ENCODE data around the gene SHISAL1.

Gene SHISAL1

GRCh38 chr22:44280665-44281188, 32.0 kb downstream of the SHISAL1 start (continued):
- TF ChIP-seq, protein P1, sequence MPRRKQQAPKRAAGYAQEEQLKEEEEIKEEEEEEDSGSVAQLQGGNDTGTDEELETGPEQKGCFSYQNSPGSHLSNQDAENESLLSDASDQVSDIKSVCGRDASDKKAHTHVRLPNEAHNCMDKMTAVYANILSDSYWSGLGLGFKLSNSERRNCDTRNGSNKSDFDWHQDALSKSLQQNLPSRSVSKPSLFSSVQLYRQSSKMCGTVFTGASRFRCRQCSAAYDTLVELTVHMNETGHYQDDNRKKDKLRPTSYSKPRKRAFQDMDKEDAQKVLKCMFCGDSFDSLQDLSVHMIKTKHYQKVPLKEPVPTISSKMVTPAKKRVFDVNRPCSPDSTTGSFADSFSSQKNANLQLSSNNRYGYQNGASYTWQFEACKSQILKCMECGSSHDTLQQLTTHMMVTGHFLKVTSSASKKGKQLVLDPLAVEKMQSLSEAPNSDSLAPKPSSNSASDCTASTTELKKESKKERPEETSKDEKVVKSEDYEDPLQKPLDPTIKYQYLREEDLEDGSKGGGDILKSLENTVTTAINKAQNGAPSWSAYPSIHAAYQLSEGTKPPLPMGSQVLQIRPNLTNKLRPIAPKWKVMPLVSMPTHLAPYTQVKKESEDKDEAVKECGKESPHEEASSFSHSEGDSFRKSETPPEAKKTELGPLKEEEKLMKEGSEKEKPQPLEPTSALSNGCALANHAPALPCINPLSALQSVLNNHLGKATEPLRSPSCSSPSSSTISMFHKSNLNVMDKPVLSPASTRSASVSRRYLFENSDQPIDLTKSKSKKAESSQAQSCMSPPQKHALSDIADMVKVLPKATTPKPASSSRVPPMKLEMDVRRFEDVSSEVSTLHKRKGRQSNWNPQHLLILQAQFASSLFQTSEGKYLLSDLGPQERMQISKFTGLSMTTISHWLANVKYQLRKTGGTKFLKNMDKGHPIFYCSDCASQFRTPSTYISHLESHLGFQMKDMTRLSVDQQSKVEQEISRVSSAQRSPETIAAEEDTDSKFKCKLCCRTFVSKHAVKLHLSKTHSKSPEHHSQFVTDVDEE (CRISPR knock-in tag; IDR thresholded peaks at IDR 0.05): no peak
- TF ChIP-seq ESRRG (CRISPR knock-in tag; IDR thresholded peaks at IDR 0.05) (no peak), GLIS3 (CRISPR knock-in tag; IDR thresholded peaks at IDR 0.05) (no peak), RARB (CRISPR knock-in tag; IDR thresholded peaks at IDR 0.05) (no peak), PPARA (CRISPR knock-in tag; IDR thresholded peaks at IDR 0.05; ENCODE audit: borderline replicate concordance) (no peak)

DNA sequence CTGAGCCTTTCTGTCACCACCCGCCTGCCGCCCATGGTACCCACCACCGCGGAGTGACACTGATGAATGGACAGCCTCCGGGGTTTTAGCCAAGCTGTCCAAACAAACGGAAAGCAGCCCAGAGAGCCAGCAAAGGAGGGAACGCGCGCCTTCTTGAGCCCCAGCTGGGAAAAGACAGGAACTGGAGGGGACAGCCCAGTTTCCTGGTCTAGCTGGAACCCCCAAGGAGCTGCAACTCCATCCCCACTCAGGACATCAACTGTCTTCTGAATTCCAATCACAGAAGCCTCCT, 33.7 kb downstream of the SHISAL1 start:
- no peak for TF ChIP-seq ZC3H10 (CRISPR knock-in tag; IDR thresholded peaks at IDR 0.05)
- TF ChIP-seq GLIS3 (CRISPR knock-in tag; IDR thresholded peaks at IDR 0.05): no peak
- TF ChIP-seq, protein P2, sequence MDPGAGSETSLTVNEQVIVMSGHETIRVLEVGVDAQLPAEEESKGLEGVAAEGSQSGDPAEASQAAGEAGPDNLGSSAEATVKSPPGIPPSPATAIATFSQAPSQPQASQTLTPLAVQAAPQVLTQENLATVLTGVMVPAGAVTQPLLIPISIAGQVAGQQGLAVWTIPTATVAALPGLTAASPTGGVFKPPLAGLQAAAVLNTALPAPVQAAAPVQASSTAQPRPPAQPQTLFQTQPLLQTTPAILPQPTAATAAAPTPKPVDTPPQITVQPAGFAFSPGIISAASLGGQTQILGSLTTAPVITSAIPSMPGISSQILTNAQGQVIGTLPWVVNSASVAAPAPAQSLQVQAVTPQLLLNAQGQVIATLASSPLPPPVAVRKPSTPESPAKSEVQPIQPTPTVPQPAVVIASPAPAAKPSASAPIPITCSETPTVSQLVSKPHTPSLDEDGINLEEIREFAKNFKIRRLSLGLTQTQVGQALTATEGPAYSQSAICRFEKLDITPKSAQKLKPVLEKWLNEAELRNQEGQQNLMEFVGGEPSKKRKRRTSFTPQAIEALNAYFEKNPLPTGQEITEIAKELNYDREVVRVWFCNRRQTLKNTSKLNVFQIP (CRISPR knock-in tag; IDR thresholded peaks at IDR 0.05; ENCODE audit: borderline replicate concordance, low read depth): no peak
- TF ChIP-seq SNAI2 (CRISPR knock-in tag; IDR thresholded peaks at IDR 0.05): no peak
- no peak for TF ChIP-seq TCF4 (CRISPR knock-in tag; IDR thresholded peaks at IDR 0.05; ENCODE audit: borderline replicate concordance)
- TF ChIP-seq ESRRG (CRISPR knock-in tag; IDR thresholded peaks at IDR 0.05): no peak
- TF ChIP-seq ZNF70 (CRISPR knock-in tag; IDR thresholded peaks at IDR 0.05): no peak
- no peak for ATAC-seq

- ATAC-seq: no peak; the same call in 2 of the 3 replicates
- TF ChIP-seq ESRRG (CRISPR knock-in tag; IDR thresholded peaks at IDR 0.05) (no peak), SNAI2 (CRISPR knock-in tag; IDR thresholded peaks at IDR 0.05) (no peak), ZNF8 (CRISPR knock-in tag; IDR thresholded peaks at IDR 0.05) (no peak), ISL1 (CRISPR knock-in tag; IDR thresholded peaks at IDR 0.05) (no peak), CREB5 (CRISPR knock-in tag; IDR thresholded peaks at IDR 0.05; ENCODE audit: low read depth) (no peak), GLIS3 (CRISPR knock-in tag; IDR thresholded peaks at IDR 0.05) (no peak)
- TF ChIP-seq, protein P2 (CRISPR knock-in tag; IDR thresholded peaks at IDR 0.05; ENCODE audit: borderline replicate concordance, low read depth): no peak
These were observed 34.3 kb downstream of the SHISAL1 start for GRCh38 chr22:44278243-44279068.

GRCh38 chr22:44277386-44278135, 35.2 kb downstream of the SHISAL1 start:
- no peak for ATAC-seq
- TF ChIP-seq OSR1 (CRISPR knock-in tag; IDR thresholded peaks at IDR 0.05) (no peak), TOX (CRISPR knock-in tag; IDR thresholded peaks at IDR 0.05; ENCODE audit: borderline replicate concordance) (no peak), BACH2 (CRISPR knock-in tag; IDR thresholded peaks at IDR 0.05; ENCODE audit: borderline replicate concordance) (no peak), ARNTL (CRISPR knock-in tag; IDR thresholded peaks at IDR 0.05; ENCODE audit: borderline replicate concordance, low read depth) (no peak), ZNF70 (CRISPR knock-in tag; IDR thresholded peaks at IDR 0.05) (no peak), ZC3H10 (CRISPR knock-in tag; IDR thresholded peaks at IDR 0.05) (no peak), SNAI2 (CRISPR knock-in tag; IDR thresholded peaks at IDR 0.05) (no peak), PPARA (CRISPR knock-in tag; IDR thresholded peaks at IDR 0.05; ENCODE audit: borderline replicate concordance) (no peak), CSDC2 (CRISPR knock-in tag; IDR thresholded peaks at IDR 0.05) (no peak), CREB5 (CRISPR knock-in tag; IDR thresholded peaks at IDR 0.05; ENCODE audit: low read depth) (no peak)
- TF ChIP-seq, protein P3, sequence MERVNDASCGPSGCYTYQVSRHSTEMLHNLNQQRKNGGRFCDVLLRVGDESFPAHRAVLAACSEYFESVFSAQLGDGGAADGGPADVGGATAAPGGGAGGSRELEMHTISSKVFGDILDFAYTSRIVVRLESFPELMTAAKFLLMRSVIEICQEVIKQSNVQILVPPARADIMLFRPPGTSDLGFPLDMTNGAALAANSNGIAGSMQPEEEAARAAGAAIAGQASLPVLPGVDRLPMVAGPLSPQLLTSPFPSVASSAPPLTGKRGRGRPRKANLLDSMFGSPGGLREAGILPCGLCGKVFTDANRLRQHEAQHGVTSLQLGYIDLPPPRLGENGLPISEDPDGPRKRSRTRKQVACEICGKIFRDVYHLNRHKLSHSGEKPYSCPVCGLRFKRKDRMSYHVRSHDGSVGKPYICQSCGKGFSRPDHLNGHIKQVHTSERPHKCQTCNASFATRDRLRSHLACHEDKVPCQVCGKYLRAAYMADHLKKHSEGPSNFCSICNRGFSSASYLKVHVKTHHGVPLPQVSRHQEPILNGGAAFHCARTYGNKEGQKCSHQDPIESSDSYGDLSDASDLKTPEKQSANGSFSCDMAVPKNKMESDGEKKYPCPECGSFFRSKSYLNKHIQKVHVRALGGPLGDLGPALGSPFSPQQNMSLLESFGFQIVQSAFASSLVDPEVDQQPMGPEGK (CRISPR knock-in tag; IDR thresholded peaks at IDR 0.05; ENCODE audit: borderline replicate concordance): no peak
- TF ChIP-seq, protein P2 (CRISPR knock-in tag; IDR thresholded peaks at IDR 0.05; ENCODE audit: borderline replicate concordance, low read depth): no peak
